HepG2 (cell line): ENCODE results near the gene GRIK5. TPM values are rescaled to one million over a fixed set of nuclear protein-coding genes. Genes with fewer than 3 reads are reported as not detected.

ENCODE experiments used
- CHD2 ChIP-seq: IDR thresholded peaks from 2 replicates; pipeline ENCODE4 v1.6.1; 2011; ENCODE audit warnings: low read depth, low read length, improper control_type of control experiment
- MXD4 ChIP-seq: IDR thresholded peaks from 2 replicates; pipeline ENCODE4 v1.6.1; 2016; ENCODE audit warnings: mild to moderate bottlenecking, missing biosample characterization, missing genetic modification reagents
- PITX1 ChIP-seq: sonication (generic); formaldehyde crosslinking; IDR thresholded peaks from 2 replicates; pipeline ENCODE4 v1.5.1; 2020; ENCODE audit warnings: mild to moderate bottlenecking, missing genetic modification reagents
- SNRNP70 ChIP-seq: fragments of 200-400 bp; formaldehyde crosslinking; IDR thresholded peaks from 2 replicates; pipeline ENCODE4 v1.6.1; 2017; ENCODE audit warnings: mild to moderate bottlenecking, low read depth, low read length, moderate library complexity
- TSC22D2 ChIP-seq: sonication (generic); formaldehyde crosslinking; IDR thresholded peaks from 2 replicates; pipeline ENCODE4 v1.5.1; 2020; ENCODE audit warnings: missing genetic modification reagents, mild to moderate bottlenecking, borderline replicate concordance
- ZNF17 ChIP-seq: sonication (generic); formaldehyde crosslinking; IDR thresholded peaks from 2 replicates; pipeline ENCODE4 v1.5.0; 2020; ENCODE audit warnings: mild to moderate bottlenecking, missing genetic modification reagents
- ZSCAN12 ChIP-seq: sonication (generic); formaldehyde crosslinking; IDR thresholded peaks from 2 replicates; pipeline ENCODE4 v1.9.0; 2021; ENCODE audit warnings: mild to moderate bottlenecking, missing genetic modification reagents
- ZSCAN21 ChIP-seq: sonication (generic); formaldehyde crosslinking; IDR thresholded peaks from 2 replicates; pipeline ENCODE4 v1.8.0; 2022; ENCODE audit warnings: mild to moderate bottlenecking, missing genetic modification reagents, moderate library complexity, borderline replicate concordance
- polyA plus RNA-seq, 8 experiments: library from polyadenylated mRNA; depleted of rRNA in 3 of 8; stranded (reverse) in 7 of 8; unstranded in 1 of 8; fragments of >200 nt; fragmentation: Illumina TruSeq in 4 of 8; extraction: Trizol in 4 of 8; gene quantifications; 2 replicates each; pipeline versions ENCODE4 v1.2.1 to v1.2.3, GENCODE V29; 2011 to 2016; ENCODE audit warnings: low read depth in 4 of 8, missing spikeins in 1 of 8, mixed read lengths in 1 of 8; ENCODE audit not compliant: insufficient read depth in 1 of 8
- total RNA-seq, 5 experiments: library from RNA; depleted of rRNA; stranded (reverse); fragments of >200 nt; fragmentation: Illumina TruSeq; extraction: Trizol; gene quantifications; 2 replicates each; pipeline ENCODE4 v1.2.3, GENCODE V29; 2016; ENCODE audit warnings: low read depth in 1 of 5
- TF ChIP-seq, protein P1 (sequence below): sonication (generic); formaldehyde crosslinking; IDR thresholded peaks from 2 replicates; pipeline ENCODE4 v1.8.0; 2022; ENCODE audit warnings: missing genetic modification reagents, mild to moderate bottlenecking, inconsistent platforms, borderline replicate concordance
- TF ChIP-seq, protein P2 (sequence below): sonication (generic); formaldehyde crosslinking; IDR thresholded peaks from 2 replicates; pipeline ENCODE4 v1.8.0; 2022; ENCODE audit warnings: missing genetic modification reagents, mild to moderate bottlenecking, borderline replicate concordance
- TF ChIP-seq, protein P3 (sequence below): sonication (generic); formaldehyde crosslinking; IDR thresholded peaks from 2 replicates; pipeline ENCODE4 v1.4.0; 2020; ENCODE audit warnings: missing genetic modification reagents, mild to moderate bottlenecking, borderline replicate concordance

GRIK5 gene
- total and polyA plus RNA-seq, 2 of the 13 experiments (the other 11 are each of a cell fraction or from before 2014, with no cell fraction given), result not detected

DNA sequence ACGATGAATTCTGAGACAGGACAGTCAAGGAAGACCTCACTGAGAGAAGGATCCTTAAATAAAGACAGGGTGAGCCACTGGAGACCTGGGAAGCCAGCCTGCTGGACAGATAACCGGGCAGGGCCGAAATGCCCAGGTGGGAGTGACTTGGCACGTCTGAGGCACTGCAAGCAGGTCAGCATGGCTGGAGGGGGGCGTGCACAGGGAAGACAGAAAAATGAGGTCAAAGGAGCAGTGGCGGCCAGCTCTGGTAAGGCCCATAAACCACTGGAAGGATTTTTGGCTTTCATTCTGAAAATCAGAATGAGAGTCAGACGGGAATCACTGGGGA, 70.2 kb downstream of the GRIK5 start (continued):
- TF ChIP-seq, protein P1, sequence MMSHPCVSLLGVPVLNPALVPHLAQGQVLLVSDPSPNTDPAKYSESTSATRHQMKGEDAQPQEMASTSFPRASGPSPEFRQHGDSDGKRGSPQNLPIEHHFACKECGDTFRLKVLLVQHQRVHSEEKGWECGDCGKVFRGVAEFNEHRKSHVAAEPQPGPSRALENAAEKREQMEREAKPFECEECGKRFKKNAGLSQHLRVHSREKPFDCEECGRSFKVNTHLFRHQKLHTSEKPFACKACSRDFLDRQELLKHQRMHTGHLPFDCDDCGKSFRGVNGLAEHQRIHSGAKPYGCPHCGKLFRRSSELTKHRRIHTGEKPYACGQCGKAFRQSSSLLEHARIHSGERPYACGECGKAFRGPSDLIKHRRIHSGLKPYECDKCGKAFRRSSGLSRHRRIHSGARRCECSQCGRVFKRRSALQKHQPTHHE, result no peak
- no peak for TF ChIP-seq CHD2
- TF ChIP-seq, protein P2, sequence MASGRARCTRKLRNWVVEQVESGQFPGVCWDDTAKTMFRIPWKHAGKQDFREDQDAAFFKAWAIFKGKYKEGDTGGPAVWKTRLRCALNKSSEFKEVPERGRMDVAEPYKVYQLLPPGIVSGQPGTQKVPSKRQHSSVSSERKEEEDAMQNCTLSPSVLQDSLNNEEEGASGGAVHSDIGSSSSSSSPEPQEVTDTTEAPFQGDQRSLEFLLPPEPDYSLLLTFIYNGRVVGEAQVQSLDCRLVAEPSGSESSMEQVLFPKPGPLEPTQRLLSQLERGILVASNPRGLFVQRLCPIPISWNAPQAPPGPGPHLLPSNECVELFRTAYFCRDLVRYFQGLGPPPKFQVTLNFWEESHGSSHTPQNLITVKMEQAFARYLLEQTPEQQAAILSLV (CRISPR knock-in tag), result no peak
- TF ChIP-seq PITX1 (CRISPR knock-in tag), result no peak
- no peak for TF ChIP-seq MXD4 (CRISPR knock-in tag)
- no peak for TF ChIP-seq TSC22D2 (CRISPR knock-in tag)
- TF ChIP-seq ZSCAN21 (CRISPR knock-in tag), result no peak
- no peak for TF ChIP-seq ZNF17
- TF ChIP-seq, protein P3, sequence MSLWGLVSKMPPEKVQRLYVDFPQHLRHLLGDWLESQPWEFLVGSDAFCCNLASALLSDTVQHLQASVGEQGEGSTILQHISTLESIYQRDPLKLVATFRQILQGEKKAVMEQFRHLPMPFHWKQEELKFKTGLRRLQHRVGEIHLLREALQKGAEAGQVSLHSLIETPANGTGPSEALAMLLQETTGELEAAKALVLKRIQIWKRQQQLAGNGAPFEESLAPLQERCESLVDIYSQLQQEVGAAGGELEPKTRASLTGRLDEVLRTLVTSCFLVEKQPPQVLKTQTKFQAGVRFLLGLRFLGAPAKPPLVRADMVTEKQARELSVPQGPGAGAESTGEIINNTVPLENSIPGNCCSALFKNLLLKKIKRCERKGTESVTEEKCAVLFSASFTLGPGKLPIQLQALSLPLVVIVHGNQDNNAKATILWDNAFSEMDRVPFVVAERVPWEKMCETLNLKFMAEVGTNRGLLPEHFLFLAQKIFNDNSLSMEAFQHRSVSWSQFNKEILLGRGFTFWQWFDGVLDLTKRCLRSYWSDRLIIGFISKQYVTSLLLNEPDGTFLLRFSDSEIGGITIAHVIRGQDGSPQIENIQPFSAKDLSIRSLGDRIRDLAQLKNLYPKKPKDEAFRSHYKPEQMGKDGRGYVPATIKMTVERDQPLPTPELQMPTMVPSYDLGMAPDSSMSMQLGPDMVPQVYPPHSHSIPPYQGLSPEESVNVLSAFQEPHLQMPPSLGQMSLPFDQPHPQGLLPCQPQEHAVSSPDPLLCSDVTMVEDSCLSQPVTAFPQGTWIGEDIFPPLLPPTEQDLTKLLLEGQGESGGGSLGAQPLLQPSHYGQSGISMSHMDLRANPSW (CRISPR knock-in tag), result no peak
- TF ChIP-seq SNRNP70, result no peak
- TF ChIP-seq ZSCAN12, result no peak
- TF ChIP-seq, all 625 proteins: peak for 0
